ENCODE results near the gene MAGI2. TPM values are rescaled to one million over a fixed set of nuclear protein-coding genes. Genes with fewer than 3 reads are reported as not detected.

MAGI2 gene
- total RNA-seq, 1 donor from 2014 or later, result 0.10 TPM

- no peaks in the 10 kb centered on the region for H3K27me3 Mint-ChIP-seq (ENCODE audit: insufficient read depth)
- intact Hi-C loops (cut with micrococcal nuclease), result no loop called here
- H3K36me3 Mint-ChIP-seq (ENCODE audit: low read depth), result no peaks in the 10 kb centered on the region
- no peak for DNase-seq (ENCODE audit: low spot score)
- no peak overlapping the region for H3K27ac Mint-ChIP-seq
- H3K4me1 Mint-ChIP-seq (ENCODE audit: low read depth), result no peaks in the 10 kb centered on the region
- no peak overlapping the region for H3K4me3 Mint-ChIP-seq
- no peaks in the 10 kb centered on the region for H3K9me3 Mint-ChIP-seq
Observed at GRCh38 chr7:78496096-78496630, 957.3 kb downstream of the MAGI2 start.

GRCh38 chr7:78493401-78493800 is 960.1 kb downstream of the MAGI2 start:
- no peaks in the 10 kb centered on the region for H3K36me3 Mint-ChIP-seq (ENCODE audit: low read depth)
- intact Hi-C loops (cut with micrococcal nuclease), result no loop called here
- H3K4me3 Mint-ChIP-seq, result no peak overlapping the region
- H3K9me3 Mint-ChIP-seq, result no peaks in the 10 kb centered on the region
- no peaks in the 10 kb centered on the region for H3K4me1 Mint-ChIP-seq (ENCODE audit: low read depth)
- H3K27me3 Mint-ChIP-seq (ENCODE audit: insufficient read depth), result no peaks in the 10 kb centered on the region
- no peak for DNase-seq (ENCODE audit: low spot score)
- H3K27ac Mint-ChIP-seq, result no peak overlapping the region

- no peak overlapping the region for H3K4me3 Mint-ChIP-seq
- H3K27me3 Mint-ChIP-seq (ENCODE audit: insufficient read depth), result no peaks in the 10 kb centered on the region
- H3K27ac Mint-ChIP-seq, result no peak overlapping the region
- H3K36me3 Mint-ChIP-seq (ENCODE audit: low read depth), result no peaks in the 10 kb centered on the region
- no peaks in the 10 kb centered on the region for H3K4me1 Mint-ChIP-seq (ENCODE audit: low read depth)
- intact Hi-C loops (cut with micrococcal nuclease), result no loop called here
- DNase-seq (ENCODE audit: low spot score), result no peak
- no peaks in the 10 kb centered on the region for H3K9me3 Mint-ChIP-seq
Observed at GRCh38 chr7:78492146-78492545, 961.3 kb downstream of the MAGI2 start.

- no peak overlapping the region for H3K27ac Mint-ChIP-seq
- no peaks in the 10 kb centered on the region for H3K36me3 Mint-ChIP-seq (ENCODE audit: low read depth)
- H3K27me3 Mint-ChIP-seq (ENCODE audit: insufficient read depth), result no peaks in the 10 kb centered on the region
- H3K9me3 Mint-ChIP-seq, result no peaks in the 10 kb centered on the region
- no peak for DNase-seq (ENCODE audit: low spot score)
- H3K4me3 Mint-ChIP-seq, result no peak overlapping the region
- intact Hi-C loops (cut with micrococcal nuclease), result no loop called here
- no peaks in the 10 kb centered on the region for H3K4me1 Mint-ChIP-seq (ENCODE audit: low read depth)
Observed at GRCh38 chr7:78490524-78490923, 962.9 kb downstream of the MAGI2 start.

GRCh38 chr7:78489476-78490240 is 963.8 kb downstream of the MAGI2 start:
- intact Hi-C loops (cut with micrococcal nuclease), result no loop called here
- DNase-seq (ENCODE audit: low spot score), result no peak
- no peak overlapping the region for H3K27ac Mint-ChIP-seq
- H3K4me3 Mint-ChIP-seq, result no peak overlapping the region
- no peaks in the 10 kb centered on the region for H3K27me3 Mint-ChIP-seq (ENCODE audit: insufficient read depth)
- no peaks in the 10 kb centered on the region for H3K4me1 Mint-ChIP-seq (ENCODE audit: low read depth)
- no peaks in the 10 kb centered on the region for H3K9me3 Mint-ChIP-seq
- H3K36me3 Mint-ChIP-seq (ENCODE audit: low read depth), result no peaks in the 10 kb centered on the region

- intact Hi-C loops (cut with micrococcal nuclease), result no loop called here
- H3K4me1 Mint-ChIP-seq (ENCODE audit: low read depth), result no peaks in the 10 kb centered on the region
- H3K4me3 Mint-ChIP-seq, result no peak overlapping the region
- no peaks in the 10 kb centered on the region for H3K9me3 Mint-ChIP-seq
- no peaks in the 10 kb centered on the region for H3K36me3 Mint-ChIP-seq (ENCODE audit: low read depth)
- H3K27me3 Mint-ChIP-seq (ENCODE audit: insufficient read depth), result no peaks in the 10 kb centered on the region
- no peak for DNase-seq (ENCODE audit: low spot score)
- H3K27ac Mint-ChIP-seq, result no peak overlapping the region
Observed at GRCh38 chr7:78487464-78487863, 966.0 kb downstream of the MAGI2 start.

- Mint-ChIP-seq H3K36me3 (ENCODE audit: low read depth) (no peaks in the 10 kb centered on the region), H3K27me3 (ENCODE audit: insufficient read depth) (no peaks in the 10 kb centered on the region), H3K9me3 (no peaks in the 10 kb centered on the region), H3K27ac (no peak overlapping the region), H3K4me1 (ENCODE audit: low read depth) (no peaks in the 10 kb centered on the region), H3K4me3 (no peak overlapping the region)
- intact Hi-C loops (cut with micrococcal nuclease), result no loop called here
- no peak for DNase-seq (ENCODE audit: low spot score)
Observed at GRCh38 chr7:78479348-78479747, 974.1 kb downstream of the MAGI2 start.

GRCh38 chr7:78476851-78477405 is 976.5 kb downstream of the MAGI2 start:
- Mint-ChIP-seq H3K27ac (no peak overlapping the region), H3K4me3 (no peak overlapping the region)

GRCh38 chr7:78473571-78474301 is 979.7 kb downstream of the MAGI2 start:
- Mint-ChIP-seq H3K27me3 (ENCODE audit: insufficient read depth) (no peaks in the 10 kb centered on the region), H3K4me3 (no peak overlapping the region), H3K4me1 (ENCODE audit: low read depth) (no peaks in the 10 kb centered on the region), H3K9me3 (no peaks in the 10 kb centered on the region), H3K36me3 (ENCODE audit: low read depth) (no peaks in the 10 kb centered on the region), H3K27ac (no peak overlapping the region)
- DNase-seq (ENCODE audit: low spot score), result no peak
- intact Hi-C loops (cut with micrococcal nuclease), result no loop called here

More at GRCh38 chr7:78476851-78477405, 976.5 kb downstream of the MAGI2 start:
- H3K36me3 Mint-ChIP-seq (ENCODE audit: low read depth), result no peaks in the 10 kb centered on the region
- no peaks in the 10 kb centered on the region for H3K4me1 Mint-ChIP-seq (ENCODE audit: low read depth)
- DNase-seq (ENCODE audit: low spot score), result no peak
- no peaks in the 10 kb centered on the region for H3K9me3 Mint-ChIP-seq
- no peaks in the 10 kb centered on the region for H3K27me3 Mint-ChIP-seq (ENCODE audit: insufficient read depth)
- intact Hi-C loops (cut with micrococcal nuclease), result no loop called here

- no peaks in the 10 kb centered on the region for H3K9me3 Mint-ChIP-seq
- no peaks in the 10 kb centered on the region for H3K27me3 Mint-ChIP-seq (ENCODE audit: insufficient read depth)
- no peaks in the 10 kb centered on the region for H3K4me1 Mint-ChIP-seq (ENCODE audit: low read depth)
- H3K36me3 Mint-ChIP-seq (ENCODE audit: low read depth), result no peaks in the 10 kb centered on the region
- no peak for DNase-seq (ENCODE audit: low spot score)
- H3K27ac Mint-ChIP-seq, result no peak overlapping the region
- intact Hi-C loops (cut with micrococcal nuclease), result no loop called here
- no peak overlapping the region for H3K4me3 Mint-ChIP-seq
Observed at GRCh38 chr7:78473021-78473420, 980.4 kb downstream of the MAGI2 start.

- Mint-ChIP-seq H3K4me3 (no peak overlapping the region), H3K27ac (no peak overlapping the region), H3K4me1 (ENCODE audit: low read depth) (no peaks in the 10 kb centered on the region), H3K27me3 (ENCODE audit: insufficient read depth) (no peaks in the 10 kb centered on the region), H3K36me3 (ENCODE audit: low read depth) (no peaks in the 10 kb centered on the region), H3K9me3 (no peaks in the 10 kb centered on the region)
- no peak for DNase-seq (ENCODE audit: low spot score)
- intact Hi-C loops (cut with micrococcal nuclease), result no loop called here
Observed at GRCh38 chr7:78472519-78472918, 980.9 kb downstream of the MAGI2 start.

- intact Hi-C loops (cut with micrococcal nuclease), result no loop called here
- no peaks in the 10 kb centered on the region for H3K27me3 Mint-ChIP-seq (ENCODE audit: insufficient read depth)
- no peak overlapping the region for H3K27ac Mint-ChIP-seq
- no peaks in the 10 kb centered on the region for H3K36me3 Mint-ChIP-seq (ENCODE audit: low read depth)
- no peaks in the 10 kb centered on the region for H3K4me1 Mint-ChIP-seq (ENCODE audit: low read depth)
- H3K4me3 Mint-ChIP-seq, result no peak overlapping the region
- no peak for DNase-seq (ENCODE audit: low spot score)
- H3K9me3 Mint-ChIP-seq, result no peaks in the 10 kb centered on the region
Observed at GRCh38 chr7:78465894-78466293, 987.6 kb downstream of the MAGI2 start.

GRCh38 chr7:78463039-78463438 is 990.4 kb downstream of the MAGI2 start:
- H3K27me3 Mint-ChIP-seq (ENCODE audit: insufficient read depth), result no peaks in the 10 kb centered on the region
- H3K27ac Mint-ChIP-seq, result no peak overlapping the region
- intact Hi-C loops (cut with micrococcal nuclease), result no loop called here
- H3K4me3 Mint-ChIP-seq, result no peak overlapping the region
- DNase-seq (ENCODE audit: low spot score), result no peak
- no peaks in the 10 kb centered on the region for H3K9me3 Mint-ChIP-seq
- H3K36me3 Mint-ChIP-seq (ENCODE audit: low read depth), result no peaks in the 10 kb centered on the region
- no peaks in the 10 kb centered on the region for H3K4me1 Mint-ChIP-seq (ENCODE audit: low read depth)

Measured in activated T-helper 1 cell treated with anti-CD3 and anti-CD28 coated beads, Interleukin-12 subunit alpha, Interleukin-12 subunit beta, Interleukin-2, Interleukin-4 antibody, amounts not matched to agents 30 ng/mL and 10 ng/mL and 1 ng/mL, durations not matched to agents 14 hours and 24 hours and 36 hours (primary cell).